NCI-H187 treated with DMSO at 0.1 percent for 48 hours (cell line): Measurements from ENCODE around the gene TMEM151A.
"Not testable (repeated sequence)": the region's sequence is repeated elsewhere in the genome, so short reads cannot be mapped to it uniquely, and the experiment has no call there.

Experiments
- DNase-seq: peaks from one replicate; lab custom pipeline; 2025; lab: John Stamatoyannopoulos, UW

Gene TMEM151A

GRCh38 chr11:66267379-66268243, 24.1 kb upstream of the TMEM151A start:
- no peak for DNase-seq

DNA sequence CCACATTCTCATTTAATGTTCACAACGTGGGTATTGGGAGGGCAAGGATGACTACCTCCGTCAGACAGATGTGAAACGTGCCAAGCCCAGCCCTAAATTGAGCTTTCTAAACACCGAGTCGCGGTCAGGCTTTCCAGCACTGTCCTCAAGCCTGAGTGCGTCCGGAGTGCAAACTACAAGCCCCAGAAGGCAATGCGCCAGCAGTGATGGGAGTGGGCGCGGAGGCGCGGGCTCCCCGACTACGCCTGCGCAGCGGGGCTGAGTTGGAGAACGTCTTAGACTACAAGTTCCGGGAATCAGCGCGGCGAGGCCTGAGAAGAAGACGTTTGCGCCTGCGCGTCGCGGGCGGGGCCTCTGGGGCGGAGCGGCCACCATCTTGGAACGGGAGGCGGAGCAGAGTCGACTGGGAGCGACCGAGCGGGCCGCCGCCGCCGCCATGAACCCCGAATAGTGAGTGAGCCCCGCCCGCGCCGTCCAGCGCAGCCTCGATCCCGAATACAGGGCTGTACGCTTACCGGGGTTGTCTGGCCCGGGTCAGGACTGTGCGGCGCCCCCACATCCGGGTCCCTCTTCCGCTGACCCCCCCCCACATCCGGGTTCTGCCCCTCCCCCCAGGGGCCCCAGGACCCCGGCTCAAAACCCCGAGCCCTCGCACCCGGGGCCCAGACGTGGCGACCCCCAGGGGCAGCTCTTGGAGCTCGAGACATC, 23.3 kb upstream of the TMEM151A start, which contains the start of gene RAB1B:
RAB1B (plus strand) TSS at position 396 of the 708 bp plus-strand sequence; CDS start at position 437, 41 bp downstream.
- DNase-seq, result peak; percentile 92

DNA sequence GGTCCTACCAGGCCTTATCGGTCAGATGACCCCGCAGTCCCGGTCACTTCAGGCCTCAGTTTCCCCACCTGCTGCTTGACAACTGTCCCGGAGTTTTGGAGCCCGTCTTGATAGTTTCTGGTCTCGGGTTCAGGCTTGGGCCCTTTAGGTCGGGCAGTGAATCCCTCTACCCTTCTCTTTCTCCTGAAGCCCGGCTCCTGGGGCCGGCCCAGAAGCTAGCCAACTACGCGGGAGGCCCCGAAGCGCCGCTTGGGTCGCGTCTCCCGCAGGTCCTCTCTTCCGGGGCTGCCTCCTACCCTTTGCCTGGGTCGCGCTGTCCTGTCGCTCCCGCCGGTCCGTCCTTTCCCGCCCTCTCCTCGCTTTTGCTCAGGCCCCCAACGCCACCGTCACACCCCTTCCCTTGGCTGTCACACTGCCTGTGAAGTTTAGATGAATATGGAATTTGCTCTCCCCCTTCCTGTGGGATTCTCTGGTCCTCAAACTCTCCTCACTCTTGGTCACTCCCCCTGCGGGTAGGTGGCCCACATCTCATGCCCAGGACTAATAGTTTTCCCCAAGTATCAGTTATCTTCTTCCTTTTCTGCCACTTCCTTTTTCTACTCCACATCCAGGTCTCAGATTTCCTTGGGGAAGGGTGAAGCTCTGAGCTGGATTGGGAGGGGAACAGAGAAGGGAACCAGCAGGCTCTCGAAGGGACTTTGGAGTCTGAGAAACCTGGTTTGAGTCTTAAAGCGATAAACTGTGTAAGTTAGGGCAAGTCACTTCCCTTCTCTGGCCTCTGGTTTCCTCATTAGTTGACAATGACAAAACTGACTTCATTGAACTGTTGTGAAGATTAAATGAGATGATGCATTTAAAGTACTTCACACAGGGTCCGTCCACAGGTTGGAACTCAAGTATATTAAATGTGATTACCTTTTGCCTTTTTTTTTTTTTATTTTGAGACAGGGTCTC, 22.5 kb upstream of the TMEM151A start:
- DNase-seq, result no peak

GRCh38 chr11:66271816-66272215, 19.9 kb upstream of the TMEM151A start:
- no peak for DNase-seq

DNA sequence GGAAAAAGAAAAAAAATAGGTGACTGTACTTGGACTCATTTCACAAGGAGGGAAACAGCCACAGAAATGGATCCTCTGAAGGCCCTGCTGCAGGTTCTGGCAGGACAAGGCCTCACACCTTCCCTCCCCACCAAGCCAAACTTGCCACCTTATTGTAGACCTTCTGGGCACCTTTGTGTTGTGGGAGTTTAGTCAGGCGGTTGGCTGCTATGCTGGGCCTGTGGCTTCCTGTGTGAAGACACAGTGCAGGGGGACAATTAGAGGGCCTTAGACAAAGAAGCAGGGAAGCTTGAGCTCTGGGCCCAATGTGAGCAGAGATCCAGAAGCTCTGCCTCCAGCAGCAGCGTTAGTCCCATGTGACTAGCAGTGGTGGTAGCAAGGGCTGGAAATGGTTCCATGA, 19.1 kb upstream of the TMEM151A start:
- DNase-seq, result no peak

- no peak for DNase-seq
Observed at GRCh38 chr11:66274219-66274618, 17.5 kb upstream of the TMEM151A start.

DNA sequence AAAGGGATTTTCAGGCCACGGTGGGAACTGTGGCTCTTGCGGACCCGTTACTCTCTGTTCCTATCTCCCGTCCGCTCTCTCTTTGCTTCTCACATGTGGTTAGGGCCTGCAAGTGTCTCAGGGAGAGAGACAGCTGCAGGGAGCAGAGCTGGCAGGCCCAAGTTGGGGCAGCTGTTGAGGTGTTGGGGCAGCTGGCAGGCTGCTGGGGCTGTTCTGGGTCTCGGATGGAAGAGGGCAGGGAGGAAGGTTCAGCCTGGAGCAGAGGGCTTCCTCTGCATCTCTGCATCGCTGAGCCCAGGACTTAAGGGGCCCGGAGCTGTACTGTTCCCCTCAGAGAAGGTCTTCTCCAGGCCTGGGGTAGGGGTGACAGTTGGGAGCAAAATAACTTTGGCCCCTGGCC, 16.3 kb upstream of the TMEM151A start:
- DNase-seq, result no peak

GRCh38 chr11:66275984-66276612, 15.6 kb upstream of the TMEM151A start:
- DNase-seq, result no peak

GRCh38 chr11:66276619-66277018, 15.1 kb upstream of the TMEM151A start:
- not testable (repeated sequence) for DNase-seq

GRCh38 chr11:66277064-66277463, 14.6 kb upstream of the TMEM151A start:
- DNase-seq, result not testable (repeated sequence)

DNA sequence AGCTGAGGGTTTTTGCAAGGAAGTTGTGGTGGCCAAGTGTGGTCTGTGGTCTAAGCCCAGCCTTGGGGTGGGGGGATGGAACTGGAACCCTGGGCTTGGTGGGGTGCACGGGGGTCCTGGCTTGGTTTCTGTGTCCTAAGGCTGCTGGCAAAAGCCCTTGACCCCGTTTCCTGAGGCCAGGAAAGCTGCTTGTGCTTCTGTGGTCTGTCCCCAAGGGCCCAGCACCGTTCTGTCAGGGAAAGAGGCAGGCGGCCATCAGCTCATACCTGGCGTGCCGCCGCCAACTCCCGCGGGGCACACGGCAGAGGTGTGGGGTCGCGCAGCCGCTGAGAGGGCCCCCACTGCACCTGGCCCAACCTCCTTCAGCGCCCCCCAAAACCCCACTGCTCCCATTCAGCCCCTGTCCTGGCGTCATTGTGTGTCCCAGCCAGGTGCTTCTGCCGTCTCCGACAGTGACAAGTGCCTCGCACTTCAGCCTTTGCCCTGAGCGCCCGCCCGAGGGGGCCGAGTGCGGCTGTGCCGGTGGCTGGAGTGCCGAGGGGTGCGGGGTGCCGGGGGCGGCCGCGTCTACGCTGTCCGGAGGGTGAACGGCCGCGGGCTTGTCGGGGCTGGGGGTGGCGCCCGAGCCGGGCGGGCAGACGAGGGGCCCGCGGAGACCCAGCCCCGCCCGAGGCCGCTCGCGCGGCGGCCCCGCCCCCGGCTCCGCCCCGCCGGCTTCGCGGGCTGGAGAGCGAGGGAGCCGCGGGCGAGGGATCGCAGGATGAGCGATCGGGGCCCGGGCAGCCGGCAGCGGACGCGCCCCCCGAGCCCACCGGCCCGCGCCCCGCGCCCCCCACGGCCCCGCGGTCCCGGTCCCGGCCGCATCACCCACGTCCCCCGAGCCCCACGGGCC, 14.0 kb upstream of the TMEM151A start, which contains the start of gene CNIH2:
CNIH2 (plus strand) TSS at position 705 of the 892 bp plus-strand sequence. CDS start 282 bp downstream, outside the sequence.
- DNase-seq, result no peak

GRCh38 chr11:66278363-66279091, 13.2 kb upstream of the TMEM151A start:
- no peak for DNase-seq

- no peak for DNase-seq
Observed at GRCh38 chr11:66279092-66279734, 12.5 kb upstream of the TMEM151A start.

GRCh38 chr11:66280428-66280827, 11.3 kb upstream of the TMEM151A start:
- no peak for DNase-seq

- DNase-seq, result no peak
Observed at GRCh38 chr11:66281001-66281400, 10.7 kb upstream of the TMEM151A start.

DNA sequence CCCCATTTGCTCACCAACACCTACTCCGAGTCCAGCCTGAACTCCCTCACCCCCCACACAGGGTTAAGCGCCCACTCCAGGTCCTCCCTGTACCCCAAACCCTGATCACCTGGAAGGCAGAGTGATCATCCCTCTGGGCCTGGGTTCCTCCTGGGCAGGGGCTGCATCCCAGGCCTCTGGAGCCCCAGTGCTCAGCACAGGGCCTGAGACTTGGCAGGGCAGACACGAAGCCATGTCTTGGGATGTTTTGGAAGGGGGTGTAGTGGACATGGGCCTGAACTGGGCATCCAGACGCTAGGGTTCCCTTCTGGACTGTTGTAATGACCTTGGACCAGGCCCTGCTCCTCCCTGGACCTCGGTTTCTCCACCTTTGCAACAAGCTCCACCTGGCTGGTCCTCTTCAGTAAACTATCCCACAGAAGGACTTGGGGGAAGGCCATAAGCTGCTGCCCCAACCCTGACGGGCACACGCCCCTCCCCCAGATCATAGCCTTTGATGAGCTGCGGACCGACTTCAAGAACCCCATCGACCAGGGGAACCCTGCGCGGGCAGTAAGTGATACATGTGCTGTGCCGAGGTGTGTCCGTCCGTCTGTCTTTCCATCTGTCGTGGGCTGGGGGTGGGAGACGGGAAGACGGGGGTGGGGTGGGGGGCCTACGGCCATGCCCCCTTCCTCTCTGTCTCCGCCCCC, 9.8 kb upstream of the TMEM151A start:
- DNase-seq, result no peak

DNA sequence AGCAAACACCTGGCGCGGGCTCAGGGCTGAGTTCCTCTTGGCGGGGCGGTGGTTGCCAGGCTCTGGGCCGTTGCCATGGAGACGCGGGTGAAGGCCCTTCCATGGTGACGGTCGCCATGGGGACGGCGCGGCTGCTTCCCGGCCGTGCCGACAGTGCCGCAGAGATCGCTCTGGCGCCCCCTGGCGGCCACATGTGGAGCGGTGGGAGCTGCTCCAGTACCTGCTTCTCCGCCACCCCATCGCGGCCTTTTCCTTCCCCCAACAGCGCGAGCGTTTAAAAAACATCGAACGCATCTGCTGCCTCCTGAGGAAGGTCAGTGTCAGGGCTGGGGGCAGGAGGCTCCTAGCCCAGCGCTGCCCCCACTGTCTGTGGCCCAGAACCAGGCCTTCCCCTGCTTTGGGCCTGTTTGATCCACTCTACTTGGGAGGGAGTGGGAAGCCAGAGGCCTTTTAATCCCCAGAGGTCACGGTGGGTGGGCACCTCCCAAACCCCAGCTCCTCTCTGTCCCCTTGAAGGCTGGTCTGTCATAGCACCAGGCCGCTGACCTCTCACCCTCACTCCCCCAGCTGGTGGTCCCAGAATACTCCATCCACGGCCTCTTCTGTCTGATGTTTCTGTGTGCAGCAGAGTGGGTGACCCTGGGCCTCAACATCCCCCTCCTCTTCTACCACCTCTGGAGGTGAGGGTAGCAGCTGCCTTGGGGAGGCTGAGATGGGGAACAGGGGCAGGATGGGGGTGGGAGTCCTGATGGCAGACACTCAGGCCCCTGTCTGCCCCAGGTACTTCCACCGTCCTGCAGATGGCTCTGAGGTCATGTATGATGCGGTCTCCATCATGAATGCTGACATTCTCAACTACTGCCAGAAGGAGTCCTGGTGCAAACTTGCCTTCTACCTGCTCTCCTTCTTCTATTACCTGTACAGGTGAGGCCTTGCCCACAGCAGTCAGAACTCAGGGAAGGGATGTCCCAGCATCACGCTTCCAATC, 8.9 kb upstream of the TMEM151A start:
- peak; percentile 83 for DNase-seq
